Liver (tissue), 9 donors: ENCODE data around the gene GLT1D1. TPM values are rescaled to one million over a fixed set of nuclear protein-coding genes. Genes with fewer than 3 reads are reported as not detected.

Source experiments
- DNase-seq: peaks from one replicate; pipeline ENCODE4 v3.0.0-alpha.2; 2017; ENCODE audit warnings: low spot score
- H3K27ac ChIP-seq, 2 donors: one replicate each; pipeline ENCODE4 v1.7.0; 2013; ENCODE audit warnings: inconsistent platforms in 2 of 2, low read length in 2 of 2, control low read depth in 1 of 2, low read depth in 1 of 2, mild to moderate bottlenecking in 1 of 2
- H3K27me3 ChIP-seq, 4 donors: one replicate each; pipeline versions ENCODE4 v1.6.1 to v1.7.0; 2013; ENCODE audit warnings: low read length in 3 of 4, inconsistent platforms in 1 of 4, mild to moderate bottlenecking in 1 of 4, moderate library complexity in 1 of 4; ENCODE audit not compliant: control insufficient read depth in 4 of 4, insufficient read depth in 4 of 4
- H3K36me3 ChIP-seq, 4 donors: one replicate each; pipeline versions ENCODE4 v1.6.1 to v1.7.0; 2013; ENCODE audit warnings: low read length in 3 of 4, mild to moderate bottlenecking in 3 of 4, low read depth in 1 of 4, moderate library complexity in 1 of 4; ENCODE audit not compliant: control insufficient read depth in 4 of 4, insufficient read depth in 3 of 4
- H3K4me1 ChIP-seq, 4 donors: one replicate each; pipeline versions ENCODE4 v1.6.1 to v1.7.0; 2013; ENCODE audit warnings: low read length in 3 of 4, mild to moderate bottlenecking in 3 of 4, moderate library complexity in 1 of 4; ENCODE audit not compliant: control insufficient read depth in 4 of 4, insufficient read depth in 4 of 4
- H3K4me3 ChIP-seq, 3 donors: one replicate each; pipeline versions ENCODE4 v1.6.1 to v1.7.0; 2013; ENCODE audit warnings: low read length in 3 of 3, control low read depth in 1 of 3, low read depth in 1 of 3, mild to moderate bottlenecking in 1 of 3
- H3K9ac ChIP-seq, 2 donors: one replicate each; pipeline ENCODE4 v1.7.0; 2013; ENCODE audit warnings: low read length in 2 of 2, mild to moderate bottlenecking in 2 of 2, moderate library complexity in 2 of 2, control low read depth in 1 of 2, low read depth in 1 of 2
- H3K9me3 ChIP-seq, 4 donors: one replicate each; pipeline versions ENCODE4 v1.6.1 to v1.7.0; 2013; ENCODE audit warnings: low read length in 3 of 4; ENCODE audit not compliant: control insufficient read depth in 4 of 4
- EGR1 ChIP-seq, 2 donors: IDR thresholded peaks; 2 replicates each; pipeline ENCODE4 v1.6.1; 2016 to 2018; ENCODE audit warnings: antibody characterized with exemption in 2 of 2, low read depth in 2 of 2
- FOXA1 ChIP-seq: IDR thresholded peaks from 2 replicates; pipeline ENCODE4 v1.6.1; 2016; ENCODE audit warnings: antibody characterized with exemption
- GABPA ChIP-seq, 2 donors: IDR thresholded peaks in 1 of 2; conservative IDR thresholded peaks in 1 of 2; 2 replicates each; pipeline ENCODE4 v1.6.1; 2016; ENCODE audit warnings: antibody characterized with exemption in 2 of 2, mild to moderate bottlenecking in 1 of 2, moderate library complexity in 1 of 2
- HNF4A ChIP-seq, 2 donors: conservative IDR thresholded peaks; 2 replicates each; pipeline ENCODE4 v1.6.1; 2016; ENCODE audit warnings: antibody characterized with exemption in 2 of 2, mild to moderate bottlenecking in 2 of 2
- JUND ChIP-seq, 2 donors: IDR thresholded peaks; 2 replicates each; pipeline ENCODE4 v1.6.1; 2016; ENCODE audit warnings: antibody characterized with exemption in 2 of 2
- NR2F2 ChIP-seq: IDR thresholded peaks from 2 replicates; pipeline ENCODE4 v1.6.1; 2016; ENCODE audit warnings: antibody characterized with exemption
- RAD21 ChIP-seq, 2 donors: IDR thresholded peaks; 2 replicates each; pipeline ENCODE4 v1.6.1; 2016; ENCODE audit warnings: antibody characterized with exemption in 2 of 2, mild to moderate bottlenecking in 2 of 2
- RXRA ChIP-seq, 2 donors: IDR thresholded peaks; 2 replicates each; pipeline ENCODE4 v1.6.1; 2017 to 2018; ENCODE audit warnings: antibody characterized with exemption in 2 of 2, mild to moderate bottlenecking in 1 of 2
- SP1 ChIP-seq: IDR thresholded peaks from 2 replicates; pipeline ENCODE4 v1.6.1; 2018; ENCODE audit warnings: antibody characterized with exemption, mild to moderate bottlenecking
- TAF1 ChIP-seq: conservative IDR thresholded peaks from 2 replicates; pipeline ENCODE4 v1.6.1; 2016; ENCODE audit warnings: antibody characterized with exemption, mild to moderate bottlenecking
- WGBS: extraction: QIAGEN DNeasy Blood & Tissue Kit; methylation state at CpG from one replicate; pipeline ENCODE4 v1.1.7; 2013; 5-methylcytosine and 5-hydroxymethylcytosine counted together
- polyA plus RNA-seq, 2 donors: library from polyadenylated mRNA; stranded (reverse) in 1 of 2; unstranded in 1 of 2; fragments of 200-250 nt in 1 of 2; fragments of >200 nt in 1 of 2; fragmentation: Nextera tagmentation in 1 of 2; extraction: Ambion mirVana in 1 of 2; gene quantifications; one replicate each; pipeline versions ENCODE4 v1.2.1 to v1.2.3, GENCODE V29; 2013 to 2015
- total RNA-seq, 2 donors: library from RNA; depleted of rRNA; stranded (reverse); fragments of >200 nt; gene quantifications; one replicate each; pipeline ENCODE4 v1.2.3, GENCODE V29; 2014
- TF ChIP-seq, protein P1 (sequence below): IDR thresholded peaks from 2 replicates; pipeline ENCODE4 v1.6.1; 2016; ENCODE audit warnings: antibody characterized with exemption
- TF ChIP-seq, protein P2 (sequence below): fragments of 150-350 bp; IDR thresholded peaks from 2 replicates; pipeline ENCODE4 v1.5.1; 2017; ENCODE audit warnings: improper control_type of control experiment, low read depth, low read length; ENCODE audit not compliant: missing input control
- TF ChIP-seq, protein P3 (sequence below): IDR thresholded peaks from 2 replicates; pipeline ENCODE4 v1.6.1; 2016; ENCODE audit warnings: antibody characterized with exemption
- TF ChIP-seq, protein P4 (sequence below): IDR thresholded peaks from 2 replicates; pipeline ENCODE4 v1.6.1; 2016; ENCODE audit warnings: antibody characterized with exemption
- donor health status: healthy.
- donor health status: healthy.
- donor health status: healthy.
- donor health status: healthy.
- donor health status: healthy.

The GLT1D1 gene
- total and polyA plus RNA-seq, 4 donors: 10.4 to 17.7 (median 13.9) TPM

GRCh38 chr12:128813392-128813791 lies 39.9 kb upstream of the GLT1D1 start:
- H3K4me1 ChIP-seq: peaks cover 6 to 29% (median 9%) of the 10 kb centered on the region in 4 donors
- no peak overlapping the region for H3K9ac ChIP-seq
- H3K36me3 ChIP-seq: peaks cover 2 to 18% (median 8%) of the 10 kb centered on the region in 4 donors
- peak overlapping the region in 1 of 2 donors; percentile 32 for H3K27ac ChIP-seq
- H3K27me3 ChIP-seq: no peaks in the 10 kb centered on the region
- DNase-seq: no peak
- H3K4me3 ChIP-seq: no peak overlapping the region
- WGBS: 96% methylated on average over 10 of the region's 10 CpGs
- TF ChIP-seq RXRA (IDR thresholded peaks at IDR 0.05) (no peak), GABPA (IDR thresholded peaks at IDR 0.05 in 1 of 2, conservative IDR thresholded peaks at IDR 0.05 in 1 of 2) (no peak), NR2F2 (no peak), EGR1 (IDR thresholded peaks at IDR 0.05; ENCODE audit: low read depth in 2 of 2) (no peak), TAF1 (no peak), SP1 (no peak), RAD21 (IDR thresholded peaks at IDR 0.05) (no peak), FOXA1 (no peak), JUND (IDR thresholded peaks at IDR 0.05) (no peak), HNF4A (conservative IDR thresholded peaks at IDR 0.05) (no peak)
- TF ChIP-seq, protein P1, sequence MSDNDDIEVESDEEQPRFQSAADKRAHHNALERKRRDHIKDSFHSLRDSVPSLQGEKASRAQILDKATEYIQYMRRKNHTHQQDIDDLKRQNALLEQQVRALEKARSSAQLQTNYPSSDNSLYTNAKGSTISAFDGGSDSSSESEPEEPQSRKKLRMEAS: no peak
- TF ChIP-seq, protein P2, sequence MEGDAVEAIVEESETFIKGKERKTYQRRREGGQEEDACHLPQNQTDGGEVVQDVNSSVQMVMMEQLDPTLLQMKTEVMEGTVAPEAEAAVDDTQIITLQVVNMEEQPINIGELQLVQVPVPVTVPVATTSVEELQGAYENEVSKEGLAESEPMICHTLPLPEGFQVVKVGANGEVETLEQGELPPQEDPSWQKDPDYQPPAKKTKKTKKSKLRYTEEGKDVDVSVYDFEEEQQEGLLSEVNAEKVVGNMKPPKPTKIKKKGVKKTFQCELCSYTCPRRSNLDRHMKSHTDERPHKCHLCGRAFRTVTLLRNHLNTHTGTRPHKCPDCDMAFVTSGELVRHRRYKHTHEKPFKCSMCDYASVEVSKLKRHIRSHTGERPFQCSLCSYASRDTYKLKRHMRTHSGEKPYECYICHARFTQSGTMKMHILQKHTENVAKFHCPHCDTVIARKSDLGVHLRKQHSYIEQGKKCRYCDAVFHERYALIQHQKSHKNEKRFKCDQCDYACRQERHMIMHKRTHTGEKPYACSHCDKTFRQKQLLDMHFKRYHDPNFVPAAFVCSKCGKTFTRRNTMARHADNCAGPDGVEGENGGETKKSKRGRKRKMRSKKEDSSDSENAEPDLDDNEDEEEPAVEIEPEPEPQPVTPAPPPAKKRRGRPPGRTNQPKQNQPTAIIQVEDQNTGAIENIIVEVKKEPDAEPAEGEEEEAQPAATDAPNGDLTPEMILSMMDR: no peak
- TF ChIP-seq, protein P3, sequence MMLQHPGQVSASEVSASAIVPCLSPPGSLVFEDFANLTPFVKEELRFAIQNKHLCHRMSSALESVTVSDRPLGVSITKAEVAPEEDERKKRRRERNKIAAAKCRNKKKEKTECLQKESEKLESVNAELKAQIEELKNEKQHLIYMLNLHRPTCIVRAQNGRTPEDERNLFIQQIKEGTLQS: no peak
- H3K9me3 ChIP-seq: no peaks in the 10 kb centered on the region

GRCh38 chr12:128813883-128814282 lies 39.4 kb upstream of the GLT1D1 start:
- H3K9me3 ChIP-seq: no peaks in the 10 kb centered on the region
- no peak overlapping the region for H3K9ac ChIP-seq
- 84% methylated on average over 10 of the region's 10 CpGs for WGBS
- H3K36me3 ChIP-seq: peaks cover 0 to 13% (median 5%) of the 10 kb centered on the region in 4 donors
- peak overlapping the region in 1 of 2 donors; percentile 42 for H3K27ac ChIP-seq
- H3K4me3 ChIP-seq: no peak overlapping the region
- no peak for DNase-seq
- peaks cover 6 to 29% (median 9%) of the 10 kb centered on the region in 4 donors for H3K4me1 ChIP-seq
- no peak for TF ChIP-seq TAF1
- TF ChIP-seq, protein P3: no peak
- TF ChIP-seq, protein P4, sequence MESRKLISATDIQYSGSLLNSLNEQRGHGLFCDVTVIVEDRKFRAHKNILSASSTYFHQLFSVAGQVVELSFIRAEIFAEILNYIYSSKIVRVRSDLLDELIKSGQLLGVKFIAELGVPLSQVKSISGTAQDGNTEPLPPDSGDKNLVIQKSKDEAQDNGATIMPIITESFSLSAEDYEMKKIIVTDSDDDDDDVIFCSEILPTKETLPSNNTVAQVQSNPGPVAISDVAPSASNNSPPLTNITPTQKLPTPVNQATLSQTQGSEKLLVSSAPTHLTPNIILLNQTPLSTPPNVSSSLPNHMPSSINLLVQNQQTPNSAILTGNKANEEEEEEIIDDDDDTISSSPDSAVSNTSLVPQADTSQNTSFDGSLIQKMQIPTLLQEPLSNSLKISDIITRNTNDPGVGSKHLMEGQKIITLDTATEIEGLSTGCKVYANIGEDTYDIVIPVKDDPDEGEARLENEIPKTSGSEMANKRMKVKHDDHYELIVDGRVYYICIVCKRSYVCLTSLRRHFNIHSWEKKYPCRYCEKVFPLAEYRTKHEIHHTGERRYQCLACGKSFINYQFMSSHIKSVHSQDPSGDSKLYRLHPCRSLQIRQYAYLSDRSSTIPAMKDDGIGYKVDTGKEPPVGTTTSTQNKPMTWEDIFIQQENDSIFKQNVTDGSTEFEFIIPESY: no peak
- no peaks in the 10 kb centered on the region for H3K27me3 ChIP-seq
